Measurements from ENCODE around the gene TOMM20.

DNA sequence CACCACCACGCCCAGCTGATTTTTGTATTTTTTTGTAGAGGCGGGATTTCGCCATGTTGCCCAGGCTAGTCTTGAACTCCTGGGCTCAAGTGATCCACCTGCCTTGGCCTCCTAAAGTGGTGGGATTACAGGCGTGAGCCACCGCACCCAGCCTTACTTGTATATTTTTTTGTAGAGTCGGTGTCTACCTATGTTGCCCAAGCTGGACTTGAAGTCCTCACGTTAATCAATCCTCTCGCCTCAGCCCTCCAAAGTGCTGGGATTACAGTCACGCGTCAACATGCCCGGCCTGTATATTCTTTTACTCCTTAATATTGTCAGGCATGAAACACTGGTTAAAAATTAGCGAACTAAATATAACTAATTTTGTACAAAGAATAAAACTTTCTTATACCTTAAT is 5.5 kb upstream of the TOMM20 start:
- TF ChIP-seq POLR2AphosphoS5 (IDR thresholded peaks at IDR 0.05; ENCODE audit: borderline replicate concordance, low read depth, low read length) (no peak), EZH2 (IDR thresholded peaks at IDR 0.05) (no peak)

Measured in SK-N-MC (cell line).